Activated gamma-delta T cell (primary cell): ENCODE measurements around the gene CGB1.
"Not testable (repeated sequence)": the region's sequence is repeated elsewhere in the genome, so short reads cannot be mapped to it uniquely, and the experiment has no call there.

Experiments
- DNase-seq: peaks from one replicate; lab custom pipeline; 2025; lab: John Stamatoyannopoulos, UW

The CGB1 gene

DNA sequence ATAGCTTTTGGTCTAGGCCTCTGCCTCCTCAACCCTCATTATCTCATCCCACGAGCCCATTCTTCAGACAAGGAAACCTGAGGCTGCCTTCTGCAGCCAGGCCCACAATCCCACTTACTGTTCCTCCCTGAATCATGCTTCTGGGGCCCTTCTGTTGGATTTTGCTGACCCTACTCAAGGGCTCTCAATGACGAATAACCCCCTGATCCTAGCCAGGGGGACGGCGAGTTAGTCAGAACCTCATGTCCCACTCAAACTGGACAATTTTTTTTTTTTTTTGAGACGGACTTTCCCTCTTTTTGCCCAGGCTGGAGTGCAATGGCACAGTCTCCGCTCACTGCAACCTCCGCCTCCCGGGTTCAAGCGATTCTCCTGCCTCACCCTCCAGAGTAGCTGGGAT, 14.6 kb downstream of the CGB1 start:
- no peak for DNase-seq

DNA sequence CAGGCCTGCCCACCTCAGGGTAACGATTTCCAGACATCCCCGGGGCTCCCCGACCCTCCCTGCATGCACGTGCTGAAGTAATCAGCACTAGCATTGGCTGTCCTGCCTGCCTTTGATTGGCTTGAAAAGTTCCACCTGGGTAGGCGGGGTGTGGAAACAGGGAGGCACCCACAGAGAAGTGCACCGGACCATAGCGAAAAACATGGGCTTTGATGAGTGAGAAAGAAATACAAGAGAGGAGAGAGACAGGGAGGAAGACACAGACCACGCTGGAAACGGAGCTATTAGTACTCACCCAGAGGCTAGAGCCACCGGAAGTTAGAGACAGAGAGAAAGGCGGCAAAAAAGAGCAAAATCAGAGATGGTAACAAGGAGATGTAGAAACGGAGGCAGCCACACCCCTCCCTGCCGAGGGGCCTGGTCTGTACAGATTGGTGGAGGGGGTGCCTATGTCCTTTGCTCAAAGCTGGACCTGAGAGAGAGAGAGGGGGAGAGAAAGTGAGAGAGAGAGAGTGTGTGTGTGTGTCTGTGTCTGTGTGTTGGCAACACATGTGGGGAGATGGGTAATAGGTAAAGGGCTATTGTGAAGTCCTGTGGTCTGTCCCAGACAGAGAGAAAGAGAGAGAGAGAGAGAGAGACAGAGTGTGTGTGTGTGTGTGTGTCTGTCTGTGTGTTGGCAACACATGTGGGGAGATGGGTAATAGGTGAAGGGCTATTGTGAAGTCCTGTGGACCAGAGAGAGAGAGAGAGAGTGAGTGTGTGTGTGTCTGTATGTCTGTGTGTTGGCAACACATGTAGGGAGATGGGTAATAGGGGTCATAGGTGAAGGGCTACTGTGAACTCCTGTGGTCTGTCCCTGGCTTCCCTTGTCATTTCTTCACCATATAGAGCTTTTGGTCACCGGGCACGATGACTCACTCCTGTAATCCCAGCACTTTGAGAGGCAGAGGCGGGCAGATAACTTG, 15.5 kb downstream of the CGB1 start:
- no peak for DNase-seq

DNA sequence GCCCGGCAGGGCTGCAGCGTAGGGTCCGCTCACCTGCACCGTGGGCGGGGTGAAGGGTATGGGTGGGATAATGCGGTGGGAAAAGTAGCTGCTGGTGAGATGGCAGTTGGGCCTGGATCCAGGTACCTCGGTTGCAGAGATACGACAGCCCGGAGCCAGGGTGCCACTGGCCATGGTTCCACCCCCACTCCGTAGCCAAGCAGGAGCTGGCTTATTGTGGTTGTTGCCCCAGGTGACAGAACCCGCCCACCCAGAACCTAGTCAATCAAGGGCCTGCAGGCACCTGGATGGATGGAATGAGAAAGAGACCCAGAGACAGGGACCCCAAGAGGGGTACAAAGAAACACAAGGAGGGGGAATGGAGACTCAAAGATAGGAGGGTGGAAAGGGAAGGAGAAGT, 16.4 kb downstream of the CGB1 start:
- no peak for DNase-seq

DNA sequence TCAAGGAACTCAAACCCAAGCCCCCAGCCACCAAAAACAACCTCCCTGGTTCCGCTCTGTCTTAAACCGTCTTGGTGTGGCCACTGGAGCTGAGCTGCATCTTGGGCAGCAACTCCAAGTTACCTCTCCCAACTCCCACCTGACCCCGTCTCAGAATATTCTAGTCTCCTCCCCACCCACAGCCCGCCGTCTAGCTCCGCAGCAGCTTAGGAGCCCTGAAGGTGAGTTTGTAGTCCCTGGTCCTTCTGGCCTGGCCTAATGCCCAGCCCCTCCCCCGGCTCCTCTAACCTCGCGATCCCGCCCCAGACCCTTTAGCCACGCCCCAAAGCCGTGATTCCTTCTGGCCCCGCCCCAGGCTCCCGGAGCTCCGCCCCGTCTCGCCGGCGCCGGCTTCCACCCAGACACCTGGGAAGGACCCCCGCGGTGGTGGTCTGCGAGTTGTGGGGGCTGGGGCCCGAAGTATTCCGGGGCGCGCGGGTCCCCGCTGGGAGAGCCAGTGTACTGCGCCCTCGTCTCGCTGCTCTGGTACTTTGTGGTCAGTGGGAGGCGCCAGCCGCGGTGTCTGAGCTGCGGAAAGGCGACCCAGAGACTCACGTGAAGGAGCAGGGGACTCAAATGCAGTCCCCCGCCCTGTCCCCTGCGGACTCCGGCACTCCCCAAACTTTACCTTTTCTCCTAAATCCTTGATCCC, 17.3 kb downstream of the CGB1 start:
- peak; percentile 38 for DNase-seq

DNA sequence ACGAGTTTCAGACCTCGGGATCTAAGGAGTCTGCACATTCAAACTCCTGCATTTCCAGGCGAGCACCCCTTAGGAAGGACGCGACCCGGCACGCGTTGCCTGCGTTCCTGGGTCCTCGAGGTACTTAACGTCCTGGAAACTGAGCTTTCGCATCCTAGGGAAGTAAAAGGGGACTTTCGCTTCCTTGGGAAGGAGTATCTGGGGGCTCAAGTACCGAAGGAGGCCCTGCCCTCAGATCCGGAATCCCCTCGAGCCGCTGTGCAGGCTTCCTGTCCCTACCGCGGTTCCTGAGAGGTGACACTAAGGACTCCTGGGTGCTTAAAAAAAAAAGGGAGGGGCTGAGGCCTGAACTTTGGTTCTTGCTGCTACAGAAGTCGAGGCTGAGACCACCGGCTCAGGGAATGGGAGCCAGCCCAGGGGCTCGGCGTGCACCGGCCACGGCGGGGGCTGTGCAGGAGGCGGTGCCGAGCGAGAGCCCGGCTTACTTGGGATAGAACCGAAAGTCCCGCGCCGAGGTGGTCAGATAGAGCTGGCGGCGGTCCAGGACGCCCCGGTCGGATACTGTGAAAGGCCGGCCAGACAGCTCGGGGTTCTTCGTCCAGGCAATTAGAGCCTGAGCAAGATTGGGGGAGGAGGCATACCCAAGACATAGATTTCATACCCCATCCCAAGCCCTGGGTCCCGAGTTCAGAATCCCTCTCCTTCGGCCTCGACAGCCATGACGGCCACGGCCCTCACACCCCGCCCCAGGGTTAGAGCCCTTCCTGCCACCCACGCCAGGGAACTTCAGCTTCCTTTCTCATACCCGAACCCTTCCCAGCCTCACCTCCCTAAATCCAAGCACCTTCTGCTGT, 18.1 kb downstream of the CGB1 start:
- DNase-seq, result not testable (repeated sequence)

DNA sequence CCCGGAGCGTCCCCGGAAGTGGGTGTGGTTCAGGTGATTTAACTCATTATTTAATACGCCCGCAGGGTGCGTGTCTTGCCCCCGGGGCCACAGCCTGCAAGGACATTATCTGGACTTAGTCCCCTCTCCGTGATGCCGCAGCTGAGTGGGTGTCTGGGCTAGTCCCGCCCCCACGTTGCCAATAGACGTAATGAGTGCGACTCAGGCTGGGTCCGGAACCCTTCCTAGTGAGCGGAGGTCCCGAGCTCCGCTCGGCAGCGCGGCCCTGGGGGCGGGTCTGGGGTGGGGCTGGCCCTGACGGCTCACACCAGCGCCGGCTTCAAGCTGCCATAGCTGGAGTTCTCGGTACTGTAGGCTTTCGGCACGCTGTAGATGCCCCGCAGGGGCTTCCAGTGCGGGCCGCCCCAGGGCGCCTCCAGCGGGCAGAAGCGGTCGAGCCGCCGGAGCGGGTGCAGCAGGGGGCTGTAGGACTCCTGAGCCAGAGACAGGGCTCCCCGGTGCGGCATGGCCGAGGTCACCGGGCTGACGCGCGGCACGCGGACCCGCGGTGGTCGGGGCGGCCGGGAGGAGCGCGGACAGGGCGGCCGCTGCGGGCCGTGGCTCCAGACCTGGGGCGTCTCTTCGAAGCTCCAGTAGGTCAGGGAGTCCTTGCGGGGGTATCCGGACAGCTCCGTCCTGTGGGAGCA, 18.9 kb downstream of the CGB1 start:
- peak; percentile 52 for DNase-seq

DNA sequence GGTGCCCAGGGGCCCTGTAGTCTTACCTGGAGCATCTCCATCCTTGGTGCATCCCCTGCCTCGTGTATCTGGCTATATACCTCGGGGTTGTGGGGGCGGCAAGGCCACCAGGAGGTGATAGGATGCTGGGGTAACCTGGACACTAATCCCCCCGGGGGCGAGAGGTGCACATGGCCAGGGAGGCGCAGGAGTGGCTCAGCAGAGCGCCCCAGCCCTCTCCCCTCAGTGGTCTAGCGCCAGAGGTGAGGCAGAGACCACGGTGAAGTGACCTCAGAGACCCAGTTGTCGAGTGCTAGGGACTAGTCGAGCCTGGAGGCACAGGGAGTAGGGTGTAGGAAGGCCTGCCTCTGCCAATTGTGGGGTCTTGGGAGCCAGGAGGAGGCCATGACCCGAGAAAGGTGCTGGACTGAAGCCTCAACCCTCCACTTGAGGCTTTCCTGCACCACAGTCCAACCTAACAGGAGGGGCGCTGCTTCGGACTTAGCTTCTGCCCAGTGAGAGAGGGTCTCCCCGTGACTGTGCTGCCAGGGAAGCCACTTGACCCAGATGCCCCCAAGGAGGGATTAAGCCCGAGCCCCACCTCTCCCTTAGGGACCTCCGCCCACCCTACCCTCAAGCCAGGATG, 19.5 kb downstream of the CGB1 start, which contains the start of gene LHB:
TSS of gene LHB (minus strand) at position 51 of the 625 bp plus-strand sequence. CDS start at position 41, 10 bp downstream.
- DNase-seq, result no peak

DNA sequence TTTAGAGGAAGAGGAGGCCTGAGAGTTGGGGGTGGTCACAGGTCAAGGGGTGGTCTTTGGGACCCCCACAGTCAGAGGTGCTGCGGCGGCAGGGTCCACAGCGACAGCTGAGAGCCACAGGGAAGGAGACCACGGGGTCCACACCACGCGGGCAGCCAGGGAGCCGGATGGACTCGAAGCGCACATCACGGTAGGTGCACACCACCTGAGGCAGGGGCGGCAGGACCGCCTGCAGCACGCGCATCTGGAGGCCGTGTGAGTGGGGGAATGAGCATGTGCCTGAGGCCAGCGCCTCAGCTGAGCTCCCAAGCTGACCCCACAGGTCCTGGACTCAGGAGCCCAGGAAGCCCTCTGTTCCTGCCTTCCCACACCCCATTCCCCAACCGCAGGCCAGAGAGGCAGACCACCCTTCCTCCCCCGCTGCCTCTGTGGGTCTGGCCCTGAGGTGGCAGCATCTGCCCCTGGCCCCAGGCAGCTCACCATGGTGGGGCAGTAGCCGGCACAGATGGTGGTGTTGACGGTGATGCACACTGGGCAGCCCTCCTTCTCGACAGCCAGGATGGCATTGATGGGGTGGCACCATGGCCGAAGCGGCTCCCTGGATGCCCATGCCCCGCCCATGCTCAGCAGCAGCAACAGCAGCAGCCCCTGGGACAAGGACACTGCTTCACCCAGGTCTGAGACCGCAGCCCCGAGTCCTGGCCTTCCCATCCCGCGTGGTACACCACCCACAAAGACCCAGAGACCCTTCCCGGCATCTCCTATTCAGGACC, 20.4 kb downstream of the CGB1 start:
- DNase-seq, result no peak

DNA sequence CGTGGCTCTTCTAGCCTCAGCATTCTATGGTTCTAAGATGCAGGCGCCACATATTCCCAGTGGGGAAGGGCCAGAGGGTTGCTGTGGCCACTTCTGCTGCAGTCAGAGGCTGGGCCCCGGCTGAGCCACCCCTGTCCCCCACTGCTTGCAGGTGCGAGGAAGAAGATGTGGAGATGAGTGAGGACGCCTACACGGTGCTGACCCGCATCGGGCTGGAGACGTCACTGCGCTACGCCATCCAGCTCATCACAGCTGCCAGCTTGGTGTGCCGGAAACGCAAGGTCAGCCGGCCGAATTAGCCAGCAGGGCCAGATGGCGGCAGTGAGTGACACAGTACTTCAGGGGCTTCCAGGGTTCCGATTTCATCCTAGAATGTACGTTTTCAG, 21.8 kb downstream of the CGB1 start:
- DNase-seq, result no peak

DNA sequence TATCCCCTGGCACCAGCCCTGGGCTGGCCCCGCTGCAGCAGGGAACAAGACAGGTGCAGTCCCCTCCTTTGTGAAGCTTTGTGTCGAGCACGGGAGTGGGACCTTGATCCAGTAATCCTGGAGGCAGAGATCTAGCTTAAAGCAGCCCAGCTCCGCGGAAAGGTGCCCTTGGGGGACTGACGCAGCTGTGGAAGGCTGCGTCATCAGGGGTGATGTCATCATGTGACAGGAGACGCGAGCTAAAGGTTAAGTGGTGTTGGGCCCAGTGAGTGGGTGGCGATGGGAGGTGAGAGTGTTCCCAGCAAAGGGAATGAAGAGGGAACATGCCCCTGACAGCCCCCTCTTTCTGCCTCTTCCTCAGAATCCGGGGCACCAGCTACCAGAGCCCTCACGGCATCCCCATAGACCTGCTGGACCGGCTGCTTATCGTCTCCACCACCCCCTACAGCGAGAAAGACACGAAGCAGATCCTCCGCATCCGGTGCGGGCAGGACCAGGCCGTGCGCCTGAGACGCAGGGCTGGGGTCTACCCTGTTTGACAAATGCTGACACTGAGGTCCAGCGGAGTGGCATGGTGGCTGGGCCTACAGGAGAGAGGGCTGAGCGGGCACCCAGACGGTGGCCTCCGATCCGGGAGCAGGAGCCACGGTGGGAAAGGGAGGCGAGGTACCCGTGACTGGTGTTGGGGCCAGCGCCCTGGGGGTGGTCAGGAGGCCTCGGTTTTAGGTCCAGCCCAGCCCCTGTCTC, 22.4 kb downstream of the CGB1 start:
- no peak for DNase-seq

DNA sequence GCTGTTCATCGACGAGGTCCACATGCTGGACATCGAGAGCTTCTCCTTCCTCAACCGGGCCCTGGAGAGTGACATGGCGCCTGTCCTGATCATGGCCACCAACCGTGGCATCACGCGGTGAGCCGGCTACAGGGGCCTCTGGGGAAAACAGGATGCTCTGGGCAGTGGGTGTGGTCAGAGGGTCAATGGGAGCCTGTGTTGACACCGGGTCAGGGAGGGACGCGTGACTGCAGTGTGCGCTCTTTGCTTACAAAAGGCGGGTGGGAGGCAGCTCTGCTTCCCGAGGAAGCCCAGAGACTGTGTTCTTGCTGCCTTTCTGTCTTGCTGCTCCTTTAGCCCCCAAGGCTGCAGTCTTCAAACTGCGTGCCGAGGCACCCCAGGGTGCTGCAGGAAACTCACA, 25.5 kb downstream of the CGB1 start:
- DNase-seq, result no peak

DNA sequence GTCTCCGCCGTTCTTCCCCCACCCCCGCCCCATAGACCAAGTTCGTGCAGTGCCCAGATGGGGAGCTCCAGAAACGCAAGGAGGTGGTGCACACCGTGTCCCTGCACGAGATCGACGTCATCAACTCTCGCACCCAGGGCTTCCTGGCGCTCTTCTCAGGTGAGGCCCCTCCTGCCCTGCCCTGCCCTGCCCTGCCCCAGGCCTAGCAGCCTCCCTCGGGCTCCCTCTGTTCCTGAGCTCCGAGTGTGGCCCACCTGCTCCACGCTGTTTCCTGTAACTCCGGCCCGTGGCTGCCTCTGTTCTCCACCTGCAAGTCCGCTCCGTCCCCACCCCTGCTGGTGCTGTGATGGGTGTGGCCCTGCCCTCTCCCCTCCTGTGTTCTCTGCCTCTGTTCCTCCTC, 26.2 kb downstream of the CGB1 start:
- no peak for DNase-seq

DNA sequence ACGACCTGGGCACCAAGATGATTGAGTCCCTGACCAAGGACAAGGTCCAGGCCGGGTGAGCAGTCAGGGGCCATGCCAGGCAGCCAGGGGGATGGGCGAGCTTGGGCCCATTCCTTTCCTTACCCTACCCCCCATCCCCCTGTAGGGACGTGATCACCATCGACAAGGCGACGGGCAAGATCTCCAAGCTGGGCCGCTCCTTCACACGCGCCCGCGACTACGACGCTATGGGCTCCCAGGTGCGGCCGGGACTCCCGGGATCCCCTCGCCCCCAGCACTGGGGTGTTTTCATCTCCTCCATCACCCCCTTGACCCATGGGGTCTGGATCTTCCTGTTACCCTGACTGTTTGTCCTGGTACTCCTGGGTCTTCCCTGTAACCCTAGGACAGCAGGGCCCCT, 26.9 kb downstream of the CGB1 start:
- DNase-seq, result no peak

DNA sequence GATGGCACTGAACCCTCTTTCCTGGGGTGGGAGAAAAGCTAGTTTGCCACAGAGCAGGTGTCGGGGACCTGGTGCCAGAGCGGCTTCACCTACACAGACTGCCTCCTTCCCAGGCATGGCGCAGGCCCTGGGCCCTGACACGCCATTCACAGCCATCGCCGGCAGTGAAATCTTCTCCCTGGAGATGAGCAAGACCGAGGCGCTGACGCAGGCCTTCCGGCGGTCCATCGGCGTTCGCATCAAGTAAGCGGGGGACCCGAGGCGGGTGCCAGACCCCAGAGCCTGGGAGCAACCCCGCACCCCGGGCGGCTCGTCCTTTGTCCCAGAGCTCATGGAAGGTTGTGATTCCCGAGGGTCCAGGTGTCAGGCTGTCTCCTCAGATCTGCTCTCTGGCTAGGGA, 29.8 kb downstream of the CGB1 start:
- DNase-seq, result no peak

DNA sequence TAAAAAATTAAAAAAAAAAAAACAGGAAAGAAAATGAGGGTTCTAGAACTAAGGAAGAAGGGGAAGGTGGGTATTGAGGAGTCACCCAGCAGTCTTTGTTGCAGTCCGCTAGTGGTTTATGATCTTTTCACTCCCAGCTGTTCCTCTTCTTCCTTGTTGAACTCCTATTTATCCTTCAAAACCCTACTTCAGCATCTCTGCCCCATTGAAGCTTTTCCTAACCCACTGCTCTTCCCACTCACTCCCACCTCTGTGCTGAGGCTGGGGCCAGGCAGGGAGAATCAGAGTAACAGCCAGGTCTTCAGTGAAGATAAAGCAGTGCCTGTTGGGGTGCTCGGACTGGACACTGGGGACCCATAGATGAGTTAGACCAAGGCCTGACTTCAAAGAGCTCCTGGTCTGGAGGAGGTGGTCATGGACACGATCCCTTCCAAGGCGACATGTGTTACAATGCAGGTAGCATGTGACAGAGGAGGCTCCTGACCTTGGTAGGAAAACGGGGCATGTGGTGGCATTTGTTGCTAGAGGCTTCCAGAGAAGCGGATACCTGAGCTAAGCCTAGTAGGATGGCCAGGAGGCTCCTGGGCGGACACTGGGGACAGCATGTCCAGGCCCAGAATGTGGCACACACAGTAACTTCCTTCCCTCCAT, 31.6 kb downstream of the CGB1 start:
- DNase-seq, result no peak

DNA sequence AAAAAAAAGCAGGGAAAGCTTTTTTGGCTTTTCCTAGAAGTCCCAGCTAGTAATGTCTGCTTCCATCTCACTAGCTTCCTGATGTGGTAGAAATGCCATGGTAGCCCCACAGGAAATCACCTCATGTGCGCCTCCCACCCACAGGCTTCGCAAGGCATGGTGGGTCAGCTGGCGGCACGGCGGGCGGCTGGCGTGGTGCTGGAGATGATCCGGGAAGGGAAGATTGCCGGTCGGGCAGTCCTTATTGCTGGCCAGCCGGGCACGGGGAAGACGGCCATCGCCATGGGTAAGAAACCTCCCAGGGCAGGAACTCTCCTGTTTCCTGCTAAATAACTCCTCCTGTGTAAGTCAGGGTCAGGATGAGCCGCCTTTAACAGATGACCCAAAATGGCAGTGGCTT, 32.6 kb downstream of the CGB1 start:
- DNase-seq, result no peak

DNA sequence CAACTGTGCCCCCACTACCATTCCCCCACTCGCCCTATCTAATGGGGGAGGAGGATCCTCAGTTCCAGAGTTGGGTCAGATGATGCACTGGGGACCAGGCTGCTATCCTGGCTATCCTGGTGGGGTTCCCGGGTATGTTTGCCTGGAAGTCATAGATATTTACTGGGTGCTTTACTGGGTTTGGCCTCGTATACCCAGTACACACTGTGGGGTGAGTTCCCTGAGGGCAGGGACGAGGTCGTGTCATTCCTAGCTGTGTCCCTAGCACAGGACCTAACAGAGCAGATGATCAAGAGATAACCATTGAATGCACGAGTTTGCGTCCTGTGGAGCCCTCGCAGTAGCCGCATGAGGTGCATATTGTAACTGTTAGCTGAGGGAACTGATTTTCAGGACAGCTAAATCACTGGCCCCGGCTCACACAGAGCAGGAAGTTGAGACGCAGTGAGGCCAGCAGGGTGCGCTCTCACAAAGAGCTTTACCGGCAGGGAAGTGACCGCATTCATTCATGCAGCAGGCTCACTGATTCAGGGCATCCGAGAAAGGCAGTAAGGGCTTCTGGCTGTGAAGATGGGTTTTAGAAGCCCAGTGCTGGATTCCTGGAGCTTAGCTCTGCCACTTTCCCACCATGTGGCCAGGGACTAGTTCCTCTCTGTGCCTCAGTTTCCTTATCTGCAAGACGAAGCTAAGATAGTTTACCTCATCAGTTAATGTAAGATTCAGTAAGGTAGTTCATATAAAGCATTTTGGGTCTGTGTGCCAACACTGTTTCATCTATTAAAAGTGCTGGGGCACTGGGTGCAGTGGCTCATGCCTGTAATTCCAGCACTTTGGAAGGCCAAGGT, 37.0 kb downstream of the CGB1 start:
- no peak for DNase-seq

DNA sequence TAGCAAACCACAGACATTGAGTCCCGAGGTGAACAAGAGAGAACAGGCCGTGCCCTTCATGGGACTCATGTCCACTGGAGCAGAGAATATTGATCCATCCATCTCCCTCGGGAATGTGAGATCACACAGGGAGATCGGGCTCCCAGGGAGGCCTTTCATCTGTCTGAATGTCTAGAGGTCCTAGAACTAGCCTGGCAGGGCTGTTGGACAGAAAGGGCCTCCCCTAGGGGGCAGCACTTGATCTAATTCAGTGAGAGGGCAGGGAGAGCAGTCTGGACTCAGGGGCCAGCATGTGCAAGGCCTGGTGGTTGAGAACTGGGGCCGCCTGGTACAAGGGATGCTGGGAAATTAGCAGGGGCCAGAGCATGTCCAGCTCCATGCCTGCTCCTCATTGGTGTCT, 38.7 kb downstream of the CGB1 start:
- DNase-seq, result no peak
